Measurements from ENCODE around the gene FOSL2.

The FOSL2 gene

GRCh38 chr2:28408764-28409599, 16.3 kb downstream of the FOSL2 start:
- no peak overlapping the region for H3K4me3 ChIP-seq (ENCODE audit: low read length)

GRCh38 chr2:28411166-28411755, 18.6 kb downstream of the FOSL2 start:
- no peaks in the 10 kb centered on the region for H3K9me3 ChIP-seq (ENCODE audit: low read length)
- H2AFZ ChIP-seq (ENCODE audit: low read depth, low read length), result no peak overlapping the region
- H3K4me3 ChIP-seq (ENCODE audit: low read length), result no peak overlapping the region
- peaks cover 56% of the 10 kb centered on the region for H3K36me3 ChIP-seq (ENCODE audit: insufficient read depth, low read length)
- H3K27me3 ChIP-seq (ENCODE audit: insufficient read depth, low read length), result no peaks in the 10 kb centered on the region
- no peaks in the 10 kb centered on the region for H3K4me1 ChIP-seq (ENCODE audit: insufficient read depth, low read length)

More at GRCh38 chr2:28408764-28409599, 16.3 kb downstream of the FOSL2 start:
- Histone ChIP-seq H2AFZ (ENCODE audit: low read depth, low read length) (no peak overlapping the region), H3K27me3 (ENCODE audit: insufficient read depth, low read length) (no peaks in the 10 kb centered on the region), H3K9me3 (ENCODE audit: low read length) (no peaks in the 10 kb centered on the region), H3K36me3 (ENCODE audit: insufficient read depth, low read length) (peaks cover 69% of the 10 kb centered on the region), H3K4me1 (ENCODE audit: insufficient read depth, low read length) (no peaks in the 10 kb centered on the region)

- Histone ChIP-seq H3K4me1 (ENCODE audit: insufficient read depth, low read length) (no peaks in the 10 kb centered on the region), H3K4me3 (ENCODE audit: low read length) (no peak overlapping the region), H3K36me3 (ENCODE audit: insufficient read depth, low read length) (peaks cover 55% of the 10 kb centered on the region), H2AFZ (ENCODE audit: low read depth, low read length) (no peak overlapping the region), H3K9me3 (ENCODE audit: low read length) (no peaks in the 10 kb centered on the region), H3K27me3 (ENCODE audit: insufficient read depth, low read length) (no peaks in the 10 kb centered on the region)
Observed at GRCh38 chr2:28411956-28412609, 19.4 kb downstream of the FOSL2 start.

- Histone ChIP-seq H3K4me3 (ENCODE audit: low read length) (no peak overlapping the region), H3K9me3 (ENCODE audit: low read length) (no peaks in the 10 kb centered on the region), H3K36me3 (ENCODE audit: insufficient read depth, low read length) (peaks cover 49% of the 10 kb centered on the region), H2AFZ (ENCODE audit: low read depth, low read length) (no peak overlapping the region), H3K4me1 (ENCODE audit: insufficient read depth, low read length) (no peaks in the 10 kb centered on the region), H3K27me3 (ENCODE audit: insufficient read depth, low read length) (no peaks in the 10 kb centered on the region)
Observed at GRCh38 chr2:28412625-28413151, 20.0 kb downstream of the FOSL2 start.

GRCh38 chr2:28413152-28413898, 20.7 kb downstream of the FOSL2 start:
- Histone ChIP-seq H3K4me1 (ENCODE audit: insufficient read depth, low read length) (no peaks in the 10 kb centered on the region), H3K9me3 (ENCODE audit: low read length) (no peaks in the 10 kb centered on the region), H2AFZ (ENCODE audit: low read depth, low read length) (no peak overlapping the region), H3K27me3 (ENCODE audit: insufficient read depth, low read length) (no peaks in the 10 kb centered on the region), H3K36me3 (ENCODE audit: insufficient read depth, low read length) (peaks cover 43% of the 10 kb centered on the region), H3K4me3 (ENCODE audit: low read length) (no peak overlapping the region)

- H3K36me3 ChIP-seq (ENCODE audit: insufficient read depth, low read length), result peaks cover 37% of the 10 kb centered on the region
- no peak overlapping the region for H3K4me3 ChIP-seq (ENCODE audit: low read length)
- H3K9me3 ChIP-seq (ENCODE audit: low read length), result no peaks in the 10 kb centered on the region
- H3K4me1 ChIP-seq (ENCODE audit: insufficient read depth, low read length), result no peaks in the 10 kb centered on the region
- no peaks in the 10 kb centered on the region for H3K27me3 ChIP-seq (ENCODE audit: insufficient read depth, low read length)
- no peak overlapping the region for H2AFZ ChIP-seq (ENCODE audit: low read depth, low read length)
Observed at GRCh38 chr2:28413899-28414295, 21.2 kb downstream of the FOSL2 start.

- Histone ChIP-seq H3K27me3 (ENCODE audit: insufficient read depth, low read length) (no peaks in the 10 kb centered on the region), H2AFZ (ENCODE audit: low read depth, low read length) (no peak overlapping the region), H3K36me3 (ENCODE audit: insufficient read depth, low read length) (peaks cover 31% of the 10 kb centered on the region), H3K9me3 (ENCODE audit: low read length) (no peaks in the 10 kb centered on the region), H3K4me3 (ENCODE audit: low read length) (no peak overlapping the region), H3K4me1 (ENCODE audit: insufficient read depth, low read length) (no peaks in the 10 kb centered on the region)
Observed at GRCh38 chr2:28414583-28414982, 21.9 kb downstream of the FOSL2 start.

- Histone ChIP-seq H3K9me3 (ENCODE audit: low read length) (no peaks in the 10 kb centered on the region), H3K36me3 (ENCODE audit: insufficient read depth, low read length) (peaks cover 28% of the 10 kb centered on the region), H3K4me3 (ENCODE audit: low read length) (no peak overlapping the region), H3K27me3 (ENCODE audit: insufficient read depth, low read length) (no peaks in the 10 kb centered on the region), H3K4me1 (ENCODE audit: insufficient read depth, low read length) (no peaks in the 10 kb centered on the region), H2AFZ (ENCODE audit: low read depth, low read length) (no peak overlapping the region)
Observed at GRCh38 chr2:28415010-28415409, 22.4 kb downstream of the FOSL2 start.

- Histone ChIP-seq H3K27me3 (ENCODE audit: insufficient read depth, low read length) (no peaks in the 10 kb centered on the region), H3K4me1 (ENCODE audit: insufficient read depth, low read length) (no peaks in the 10 kb centered on the region), H2AFZ (ENCODE audit: low read depth, low read length) (no peak overlapping the region), H3K4me3 (ENCODE audit: low read length) (no peak overlapping the region), H3K36me3 (ENCODE audit: insufficient read depth, low read length) (peaks cover 22% of the 10 kb centered on the region), H3K9me3 (ENCODE audit: low read length) (no peaks in the 10 kb centered on the region)
Observed at GRCh38 chr2:28415715-28416114, 23.1 kb downstream of the FOSL2 start.

GRCh38 chr2:28419003-28419402, 26.3 kb downstream of the FOSL2 start:
- Histone ChIP-seq H3K4me1 (ENCODE audit: insufficient read depth, low read length) (no peaks in the 10 kb centered on the region), H3K9me3 (ENCODE audit: low read length) (no peaks in the 10 kb centered on the region), H3K4me3 (ENCODE audit: low read length) (no peak overlapping the region), H3K27me3 (ENCODE audit: insufficient read depth, low read length) (no peaks in the 10 kb centered on the region), H2AFZ (ENCODE audit: low read depth, low read length) (no peak overlapping the region), H3K36me3 (ENCODE audit: insufficient read depth, low read length) (peaks cover under 1% of the 10 kb centered on the region)

- no peaks in the 10 kb centered on the region for H3K36me3 ChIP-seq (ENCODE audit: insufficient read depth, low read length)
- H3K4me3 ChIP-seq (ENCODE audit: low read length), result no peak overlapping the region
- no peaks in the 10 kb centered on the region for H3K9me3 ChIP-seq (ENCODE audit: low read length)
- H2AFZ ChIP-seq (ENCODE audit: low read depth, low read length), result no peak overlapping the region
- no peaks in the 10 kb centered on the region for H3K27me3 ChIP-seq (ENCODE audit: insufficient read depth, low read length)
- H3K4me1 ChIP-seq (ENCODE audit: insufficient read depth, low read length), result no peaks in the 10 kb centered on the region
Observed at GRCh38 chr2:28419443-28420270, 27.0 kb downstream of the FOSL2 start.

- H3K27me3 ChIP-seq (ENCODE audit: insufficient read depth, low read length), result no peaks in the 10 kb centered on the region
- H3K4me1 ChIP-seq (ENCODE audit: insufficient read depth, low read length), result no peaks in the 10 kb centered on the region
- no peak overlapping the region for H2AFZ ChIP-seq (ENCODE audit: low read depth, low read length)
- no peaks in the 10 kb centered on the region for H3K36me3 ChIP-seq (ENCODE audit: insufficient read depth, low read length)
- no peaks in the 10 kb centered on the region for H3K9me3 ChIP-seq (ENCODE audit: low read length)
- no peak overlapping the region for H3K4me3 ChIP-seq (ENCODE audit: low read length)
Observed at GRCh38 chr2:28420722-28421121, 28.1 kb downstream of the FOSL2 start.
